Nephron (organoid): ENCODE measurements around the gene SPEM1.

Source experiments
- H3K27ac Mint-ChIP-seq, 3 experiments: 2 replicates each; pipeline ENCODE4 v1.8.0; 2020; ENCODE audit warnings: mixed read lengths in 3 of 3, mild to moderate bottlenecking in 2 of 3, moderate library complexity in 1 of 3
- H3K27me3 Mint-ChIP-seq: 2 replicates; pipeline ENCODE4 v1.8.0; 2021; ENCODE audit warnings: low read depth, mild to moderate bottlenecking, moderate library complexity, mixed read lengths
- H3K36me3 Mint-ChIP-seq: 2 replicates; pipeline ENCODE4 v1.8.0; 2020; ENCODE audit warnings: low read depth, mixed read lengths
- H3K4me1 Mint-ChIP-seq: 2 replicates; pipeline ENCODE4 v1.8.0; 2020; ENCODE audit warnings: mixed read lengths
- H3K4me3 Mint-ChIP-seq, 3 experiments: 2 replicates each; pipeline ENCODE4 v1.8.0; 2020; ENCODE audit warnings: mild to moderate bottlenecking in 3 of 3, mixed read lengths in 3 of 3, moderate library complexity in 2 of 3
- H3K9me3 Mint-ChIP-seq: 2 replicates; pipeline ENCODE4 v1.8.0; 2020; ENCODE audit warnings: mixed read lengths
- CTCF ChIP-seq, 3 experiments: fragments of 200-600 bp; sonication (generic); IDR thresholded peaks; one replicate each; pipeline ENCODE4 v1.5.0; 2021; ENCODE audit warnings: antibody characterized with exemption in 3 of 3; ENCODE audit not compliant: unreplicated experiment in 3 of 3

The SPEM1 gene

GRCh38 chr17:7403977-7404736 is 16.0 kb upstream of the SPEM1 start, which contains the start of gene TMEM256:
TSS of gene TMEM256 (minus strand) at chr17:7404097. CDS start at chr17:7404084, 13 bp downstream.
- Mint-ChIP-seq H3K27me3 (peaks cover 6% of the 10 kb centered on the region), H3K4me1 (peaks cover 15% of the 10 kb centered on the region), H3K27ac (peak within 1 kb of the TSS; percentile 73 to 95 (median 95)), H3K4me3 (peak within 1 kb of the TSS; percentile 90 to 96 (median 94)), H3K9me3 (no peaks in the 10 kb centered on the region), H3K36me3 (peaks cover 11% of the 10 kb centered on the region)
- TF ChIP-seq CTCF (IDR thresholded peaks at IDR 0.05; ENCODE audit: unreplicated experiment in 3 of 3): no peak

DNA sequence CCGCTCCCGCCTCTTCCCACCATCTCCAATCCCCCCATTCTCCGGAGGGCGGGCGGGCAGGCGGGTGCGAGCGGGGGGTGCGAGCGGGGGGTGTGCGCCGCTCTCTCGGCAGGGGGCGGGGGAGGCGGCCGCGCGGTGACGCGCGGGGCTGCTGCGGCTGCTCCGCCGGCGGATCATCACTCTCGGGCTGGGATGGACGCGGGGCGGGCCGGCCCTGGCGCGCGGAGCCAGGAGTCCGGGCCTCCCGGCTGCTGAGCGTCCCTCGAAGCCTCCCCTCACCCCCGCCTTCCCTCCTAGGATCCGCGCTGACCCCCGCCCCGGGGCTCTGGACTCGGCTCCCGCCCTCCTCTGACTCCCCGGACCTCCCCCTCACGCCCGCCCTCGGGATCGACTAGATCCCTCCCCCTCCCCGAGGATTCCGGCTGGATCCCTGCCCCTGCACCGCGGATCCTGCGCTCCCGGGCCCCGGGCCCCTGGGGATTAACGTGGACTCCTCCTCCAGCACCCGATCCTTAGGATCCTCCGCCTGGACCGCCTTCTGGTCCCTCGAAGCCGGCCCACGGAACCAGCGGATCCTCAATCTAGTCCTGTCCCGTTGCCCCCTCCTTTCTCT is 15.3 kb upstream of the SPEM1 start:
- peak overlapping the region; percentile 73 to 95 (median 95) for H3K27ac Mint-ChIP-seq
- peaks cover 14% of the 10 kb centered on the region for H3K36me3 Mint-ChIP-seq
- no peak for TF ChIP-seq CTCF (IDR thresholded peaks at IDR 0.05; ENCODE audit: unreplicated experiment in 3 of 3)
- peaks cover 19% of the 10 kb centered on the region for H3K4me1 Mint-ChIP-seq
- H3K4me3 Mint-ChIP-seq: peak overlapping the region; percentile 90 to 96 (median 94)
- no peaks in the 10 kb centered on the region for H3K9me3 Mint-ChIP-seq
- H3K27me3 Mint-ChIP-seq: peaks cover 6% of the 10 kb centered on the region

DNA sequence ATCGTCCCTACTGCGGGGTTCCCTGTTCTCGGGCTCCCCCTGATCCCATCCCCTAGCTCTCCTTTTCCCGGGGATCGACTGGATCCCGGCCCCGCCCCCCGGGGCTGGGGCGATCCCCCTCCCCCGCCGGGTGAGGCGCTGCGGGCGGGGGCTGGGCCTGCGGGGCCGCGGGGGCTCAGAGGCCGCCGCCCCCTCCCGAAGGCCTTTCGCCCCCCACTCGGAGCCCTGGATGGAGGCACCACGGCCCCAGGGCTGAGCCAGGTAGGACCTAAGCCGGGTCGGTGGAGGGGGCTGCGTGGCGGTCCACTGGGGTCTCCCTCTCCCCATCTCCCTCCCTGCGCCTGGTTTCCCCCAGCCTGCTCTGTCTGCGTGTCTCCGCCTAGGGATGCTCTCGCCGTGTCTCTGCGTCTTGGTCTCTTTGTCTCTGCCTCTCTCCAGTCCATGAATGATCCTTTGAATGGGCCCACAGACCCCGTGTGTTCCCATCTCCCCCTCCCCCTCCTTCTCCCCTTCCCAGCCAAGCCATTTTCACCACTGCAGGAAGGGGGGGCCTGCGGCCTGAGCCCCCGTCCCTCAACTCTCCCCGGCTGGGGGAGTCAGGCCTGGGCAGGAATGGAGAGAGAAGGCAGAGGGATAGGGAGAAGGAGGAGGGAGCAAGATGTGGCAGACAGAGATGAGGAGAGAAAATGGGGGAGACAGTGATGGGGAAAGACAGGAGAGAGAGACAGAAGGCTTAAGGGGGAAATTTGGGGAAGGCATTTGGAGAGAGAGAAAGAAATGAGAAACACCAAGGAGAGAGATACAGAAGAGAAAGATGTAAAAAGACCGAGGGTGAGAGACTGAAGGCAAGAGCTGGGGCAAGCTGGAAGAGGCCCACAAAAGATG is 14.5 kb upstream of the SPEM1 start:
- Mint-ChIP-seq H3K27me3 (peaks cover 6% of the 10 kb centered on the region), H3K27ac (peak overlapping the region; percentile 48 to 95 (median 91)), H3K9me3 (no peaks in the 10 kb centered on the region), H3K36me3 (peaks cover 22% of the 10 kb centered on the region), H3K4me1 (peaks cover 19% of the 10 kb centered on the region), H3K4me3 (peak overlapping the region; percentile 93 to 97 (median 94))
- TF ChIP-seq CTCF (IDR thresholded peaks at IDR 0.05; ENCODE audit: unreplicated experiment in 3 of 3): no peak

- Mint-ChIP-seq H3K4me1 (peaks cover 19% of the 10 kb centered on the region), H3K36me3 (peaks cover 25% of the 10 kb centered on the region), H3K27me3 (peaks cover 6% of the 10 kb centered on the region), H3K4me3 (peak overlapping the region; percentile 93 to 97 (median 94)), H3K9me3 (no peaks in the 10 kb centered on the region), H3K27ac (peak overlapping the region; percentile 48 to 95 (median 91))
- TF ChIP-seq CTCF (IDR thresholded peaks at IDR 0.05; ENCODE audit: unreplicated experiment in 3 of 3): no peak
These were observed 13.8 kb upstream of the SPEM1 start for GRCh38 chr17:7406235-7406825.

DNA sequence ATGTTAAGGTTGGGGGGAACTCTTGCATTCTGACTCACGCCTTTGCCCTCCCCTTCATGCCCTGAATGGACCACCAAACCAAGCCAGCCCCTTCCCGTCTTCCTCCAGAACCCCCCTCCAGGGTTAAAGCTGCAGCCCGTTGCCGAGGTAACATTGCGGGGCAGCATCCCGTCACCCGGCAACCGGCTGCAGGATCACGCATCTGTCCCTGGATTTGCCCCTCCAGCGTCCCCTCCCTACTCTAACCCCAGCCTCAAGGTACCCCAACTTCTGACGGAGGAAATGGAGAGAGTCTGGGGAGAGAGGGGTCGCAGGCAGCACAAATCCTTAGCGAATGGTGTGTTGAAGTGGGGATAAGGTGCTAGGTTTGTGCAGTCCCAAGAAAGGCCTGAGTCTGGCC is 13.0 kb upstream of the SPEM1 start:
- TF ChIP-seq CTCF (IDR thresholded peaks at IDR 0.05; ENCODE audit: unreplicated experiment in 3 of 3): no peak
- H3K9me3 Mint-ChIP-seq: no peaks in the 10 kb centered on the region
- peak overlapping the region; percentile 66 to 69 (median 68) for H3K4me3 Mint-ChIP-seq
- H3K27me3 Mint-ChIP-seq: peaks cover 6% of the 10 kb centered on the region
- H3K36me3 Mint-ChIP-seq: peaks cover 21% of the 10 kb centered on the region
- peaks cover 19% of the 10 kb centered on the region for H3K4me1 Mint-ChIP-seq
- no peak overlapping the region for H3K27ac Mint-ChIP-seq
